Posterior vena cava (tissue), 2 donors: Measurements from ENCODE around the gene PTOV1. TPM values are rescaled to one million over a fixed set of nuclear protein-coding genes. Genes with fewer than 3 reads are reported as not detected.

ENCODE experiments used
- DNase-seq: peaks from one replicate; pipeline ENCODE4 v3.0.0-alpha.2; 2020; ENCODE audit warnings: low spot score
- intact Hi-C, 2 donors: fragments of 100-400 bp; cut with DNase I; formaldehyde crosslinking; loops; one replicate each; pipeline versions ENCODE4 v1.14.1 to v1.14.2; 2022 to 2023
- total RNA-seq, 2 donors: library from RNA; stranded (reverse); fragmentation: NEBNext Ultra II Directional; extraction: Animal tissue kit (Norgen Biotek cat#: 25700); gene quantifications; one replicate each; pipeline ENCODE4 v1.2.1, GENCODE V29; 2021
- donor health status: DM: yes; HTN: yes; CAD: no.
- donor health status: DM: yes; HTN: yes; CAD: no.

PTOV1 gene
- total RNA-seq, 2 donors from 2014 or later, result 78.7 to 95.2 TPM

DNA sequence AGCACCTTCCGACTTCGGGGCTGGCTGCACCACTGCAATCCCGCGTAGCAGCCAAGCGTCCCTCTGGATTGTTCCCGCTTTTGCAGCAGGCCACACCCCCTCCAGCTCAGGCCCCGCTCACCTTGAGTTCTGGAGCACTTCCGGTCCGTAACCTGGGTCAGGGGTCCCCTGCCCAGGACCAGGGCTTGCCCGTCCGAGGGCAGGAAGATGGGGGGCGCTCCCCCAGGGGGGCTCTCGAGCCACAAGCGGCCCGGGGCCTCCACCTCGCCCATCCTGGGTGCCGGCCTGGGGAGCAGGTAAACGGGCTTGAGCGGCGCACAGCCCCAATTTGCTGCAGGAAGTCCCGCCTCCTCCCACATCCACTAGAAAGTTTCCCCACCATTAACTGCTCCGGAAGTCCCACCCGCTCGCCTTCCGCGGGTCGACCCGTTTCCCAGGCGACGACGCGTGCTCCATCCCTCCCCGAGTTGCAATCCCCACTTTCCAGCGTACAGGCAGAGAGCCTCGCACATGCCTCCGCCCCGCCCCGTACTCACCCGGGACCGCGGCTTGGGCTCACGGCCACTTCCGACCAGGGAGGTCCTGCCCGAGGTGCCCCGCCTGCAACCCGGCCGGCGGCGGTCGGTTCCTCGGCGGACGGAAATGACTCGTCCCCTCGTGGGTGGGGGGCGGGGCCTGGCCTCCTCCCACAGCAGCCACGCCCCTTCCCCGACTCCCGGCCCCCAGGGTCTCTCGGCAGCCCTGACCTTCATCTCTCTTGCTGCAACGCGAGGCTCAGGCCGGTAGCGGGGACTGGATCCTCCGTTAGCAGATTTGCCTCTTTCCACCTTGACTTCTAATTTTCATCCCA lies 16.2 kb downstream of the PTOV1 start, which contains the start of gene PNKP:
Gene PNKP (minus strand): TSS at position 644 of the 850 bp plus-strand sequence. CDS start 372 bp downstream, at position 272.
- peak; percentile 98 for DNase-seq
- intact Hi-C loops, result no loop called here

GRCh38 chr19:49869009-49869483 lies 18.1 kb downstream of the PTOV1 start:
- no peak for DNase-seq
- intact Hi-C loops, result no loop called here

DNA sequence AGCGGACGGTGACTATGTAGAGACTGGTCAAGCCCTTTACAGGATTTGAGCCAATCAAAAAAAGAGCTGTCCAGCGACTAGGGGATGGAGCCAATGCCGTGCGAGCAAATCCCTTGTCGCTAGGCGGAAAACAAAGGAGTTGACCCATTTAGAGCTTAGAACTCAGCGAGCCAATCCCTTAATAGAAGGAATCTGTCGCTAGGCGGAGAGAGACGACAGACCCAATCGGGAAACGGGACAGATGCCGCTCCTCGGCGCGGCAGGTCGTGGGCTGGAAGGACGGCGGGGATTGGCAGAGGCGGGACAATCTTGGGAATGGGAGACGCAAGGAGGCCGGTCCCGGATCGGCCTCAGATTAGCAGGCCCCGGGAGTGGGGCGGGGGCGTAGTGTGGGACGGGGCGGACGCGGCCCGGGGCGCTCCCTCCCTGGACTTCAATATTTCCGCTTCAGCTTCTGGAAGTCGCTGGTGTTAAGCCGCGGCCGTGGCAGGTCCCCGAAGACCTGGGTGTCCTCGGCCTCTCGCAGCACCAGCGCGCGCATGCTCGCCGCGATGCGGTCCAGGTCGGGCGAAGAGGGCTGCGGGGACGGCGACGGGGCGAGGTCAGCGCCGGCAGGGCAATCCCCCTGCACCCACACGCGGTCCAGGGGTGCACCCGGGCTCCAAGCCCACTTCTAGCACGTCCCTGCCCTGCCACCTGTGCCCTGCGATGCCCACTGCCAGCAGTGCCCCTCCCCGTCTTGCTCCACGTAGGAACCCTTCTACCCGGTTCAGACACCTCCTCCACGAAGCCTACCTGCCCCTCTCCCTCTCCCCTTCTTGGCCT lies 18.7 kb downstream of the PTOV1 start:
- DNase-seq, result peak; percentile 98
- intact Hi-C loops, result loop anchor here in 1 of 2 donors (1.0 kb wide), 1 partner anchor 21 kb away; no protein-coding TSS in a partner anchor

DNA sequence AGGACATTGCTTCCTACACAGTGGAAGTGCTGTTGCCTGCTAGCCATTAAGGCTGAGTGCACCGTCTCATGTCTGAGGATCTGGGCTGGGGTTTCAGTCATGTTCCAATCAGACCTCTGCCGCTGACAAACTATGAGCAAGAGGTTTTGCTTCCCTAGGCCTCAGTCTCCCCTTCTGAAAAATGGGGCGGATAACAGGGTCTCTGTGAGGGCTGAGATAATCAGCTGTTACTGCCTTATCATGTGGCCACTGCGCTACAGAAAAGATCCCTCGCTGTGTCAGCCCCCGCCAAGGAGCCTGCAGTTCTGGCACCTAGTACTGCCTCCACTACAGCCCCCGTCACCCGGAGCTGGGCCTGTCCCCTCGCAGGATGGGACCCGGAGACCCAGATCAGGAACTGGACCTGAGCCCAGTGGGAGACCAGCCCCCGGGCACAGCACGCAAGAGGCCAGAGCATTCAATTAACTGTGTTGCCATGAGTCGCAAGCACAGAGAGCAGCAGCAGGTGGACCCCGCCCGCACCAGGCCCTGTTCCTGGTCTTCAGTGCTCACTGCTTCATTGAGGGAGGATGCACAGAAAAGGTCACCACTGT lies 19.4 kb downstream of the PTOV1 start:
- intact Hi-C loops, result loop anchor here in 1 of 2 donors (1.0 kb wide), 1 partner anchor 22 kb away; no protein-coding TSS in a partner anchor
- DNase-seq, result no peak

DNA sequence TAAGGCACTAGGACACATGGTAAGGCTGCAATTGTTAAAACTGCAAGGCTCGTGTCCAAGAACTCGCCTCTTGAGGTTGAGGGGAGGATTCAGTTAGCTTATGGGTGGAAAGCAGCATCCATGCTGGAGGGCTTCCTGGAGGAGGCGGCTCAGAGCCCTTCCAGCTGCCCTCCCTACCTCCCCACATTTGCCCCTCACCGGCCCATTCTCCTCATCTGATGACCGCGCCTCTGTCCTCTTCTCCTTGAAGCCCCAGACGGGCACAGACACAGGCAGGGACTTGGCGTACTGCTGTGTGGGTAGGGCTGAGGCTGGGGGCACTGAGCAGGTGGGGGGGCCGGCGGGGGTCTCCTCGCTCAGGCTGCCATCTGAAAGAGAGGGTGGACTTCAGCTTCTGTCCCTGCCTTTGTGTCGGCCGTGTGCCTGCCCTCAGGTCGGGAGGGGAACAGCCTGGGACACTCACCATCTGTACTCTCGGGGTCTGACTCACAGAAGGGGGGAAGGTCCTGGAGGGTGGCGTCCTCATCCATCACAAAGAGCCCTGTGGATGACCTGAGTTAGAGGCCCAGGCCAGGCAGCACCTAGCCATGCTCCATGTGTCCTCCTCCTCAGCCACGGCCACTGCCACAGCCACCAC lies 20.5 kb downstream of the PTOV1 start:
- no peak for DNase-seq
- intact Hi-C loops, result no loop called here

- intact Hi-C loops, result no loop called here
- no peak for DNase-seq
These were observed 21.5 kb downstream of the PTOV1 start for GRCh38 chr19:49872245-49873128.

DNA sequence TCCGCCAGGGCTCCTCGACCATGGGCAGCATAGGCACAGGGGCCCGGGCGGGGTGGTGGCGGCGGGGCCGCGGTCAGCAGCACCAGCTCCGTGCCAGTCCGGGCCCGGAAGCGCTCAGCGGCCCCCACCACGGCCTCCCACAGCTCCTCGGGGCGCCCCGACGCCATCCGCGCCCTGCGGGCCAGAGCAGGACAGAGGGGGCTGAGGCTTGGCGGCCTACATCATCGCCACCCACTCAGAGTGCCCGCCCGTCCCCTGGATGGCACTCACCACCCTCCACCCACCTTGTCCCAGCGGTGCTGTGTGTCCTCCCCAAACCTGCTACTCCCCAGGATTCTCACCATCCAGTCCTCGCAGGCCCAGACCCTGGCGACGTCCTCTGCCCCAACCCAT lies 22.2 kb downstream of the PTOV1 start:
- no peak for DNase-seq
- intact Hi-C loops, result no loop called here

- no peak for DNase-seq
- intact Hi-C loops, result no loop called here
These were observed 22.9 kb downstream of the PTOV1 start for GRCh38 chr19:49873834-49874233.

DNA sequence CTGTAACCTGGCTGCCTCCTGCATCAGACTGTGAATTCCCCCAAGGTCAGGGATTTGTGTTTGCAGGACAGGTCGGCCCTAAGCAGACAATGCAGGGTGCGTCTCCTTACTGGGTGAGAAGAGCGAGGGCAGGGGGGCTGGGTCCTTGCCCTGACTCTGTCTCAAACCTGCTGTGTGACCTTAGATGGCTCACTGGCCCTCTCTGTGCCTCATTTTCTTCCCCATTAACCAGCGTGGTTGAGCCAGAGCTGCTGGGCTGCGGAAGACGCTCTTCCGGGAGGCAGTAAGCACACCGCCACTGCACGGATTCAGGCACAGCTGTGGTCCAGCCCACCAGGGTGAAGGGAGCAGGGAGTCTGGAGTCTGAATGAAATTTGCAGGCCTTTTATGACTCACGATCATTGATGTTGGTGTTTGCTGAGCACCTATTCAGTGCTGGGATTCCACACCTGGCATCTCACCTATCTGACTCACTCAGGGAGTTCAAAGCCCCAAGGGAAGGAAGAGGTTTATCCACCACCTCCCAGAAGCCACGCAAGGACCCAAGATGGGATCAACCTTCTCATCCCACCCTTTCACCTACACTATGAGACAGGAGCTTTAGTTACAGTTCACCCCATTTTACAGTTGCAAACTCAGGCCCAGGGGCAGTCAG lies 23.7 kb downstream of the PTOV1 start:
- intact Hi-C loops, result no loop called here
- DNase-seq, result no peak

DNA sequence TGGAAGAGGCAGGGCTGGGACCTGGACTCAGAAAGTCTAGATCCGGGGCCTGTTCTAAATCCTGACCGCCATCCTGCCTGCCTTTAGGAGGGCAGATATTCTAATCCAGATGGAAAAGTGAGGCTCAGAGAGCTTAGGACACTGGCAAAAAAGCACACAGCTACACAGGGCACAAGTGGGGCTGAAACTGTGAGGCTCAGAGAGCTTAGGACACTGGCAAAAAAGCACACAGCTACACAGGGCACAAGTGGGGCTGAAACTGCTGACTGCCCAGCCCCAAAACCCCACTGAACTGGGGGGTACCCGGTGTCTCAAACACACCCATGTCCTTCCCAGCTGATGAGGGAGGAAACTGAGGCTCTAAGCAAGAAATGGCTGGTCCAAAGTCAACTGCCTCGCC lies 24.2 kb downstream of the PTOV1 start:
- intact Hi-C loops, result no loop called here
- DNase-seq, result no peak

DNA sequence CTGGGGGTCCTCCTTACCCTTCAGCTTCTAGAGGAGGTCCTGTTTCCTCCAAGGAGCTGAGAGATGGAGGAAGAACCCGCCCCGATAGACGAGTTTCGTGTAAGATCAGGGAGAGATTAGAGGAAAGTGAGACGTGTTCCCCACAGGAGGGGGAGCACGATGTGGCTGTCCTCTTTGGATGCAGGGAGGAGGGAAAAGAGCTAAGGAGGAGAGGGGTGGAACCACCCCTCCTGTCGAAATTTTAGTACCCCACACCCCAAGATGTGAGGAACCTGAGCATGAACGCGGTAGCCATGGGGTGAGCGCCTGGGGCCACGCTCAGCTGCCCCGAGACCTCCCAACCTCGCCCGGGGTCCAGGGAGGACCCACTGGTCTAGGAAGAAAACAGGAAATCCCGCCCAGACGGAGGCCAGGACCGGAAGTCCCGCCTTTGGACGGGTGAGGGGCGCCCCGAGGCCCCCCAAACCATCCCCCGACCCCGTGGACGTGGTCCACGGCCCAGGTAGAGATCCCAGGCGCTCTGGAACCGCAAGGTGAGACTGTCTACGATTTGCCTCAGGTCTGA lies 25.0 kb downstream of the PTOV1 start:
- intact Hi-C loops, result no loop called here

GRCh38 chr19:49876422-49877019 lies 25.6 kb downstream of the PTOV1 start:
- intact Hi-C loops, result no loop called here
- DNase-seq, result peak; percentile 99

More for the DNA sequence above, 25.0 kb downstream of the PTOV1 start:
- peak; percentile 90 for DNase-seq

- intact Hi-C loops, result no loop called here
- DNase-seq, result peak; percentile 100
These were observed 26.3 kb downstream of the PTOV1 start, which contains the start of the genes AKT1S1 and TBC1D17 for GRCh38 chr19:49877020-49877878. TSS of gene AKT1S1 (minus strand) at chr19:49877355. CDS start at chr19:49873295, 4,060 bp downstream. TSS of gene TBC1D17 (plus strand) at chr19:49877702. CDS start at chr19:49877724, 22 bp downstream.

DNA sequence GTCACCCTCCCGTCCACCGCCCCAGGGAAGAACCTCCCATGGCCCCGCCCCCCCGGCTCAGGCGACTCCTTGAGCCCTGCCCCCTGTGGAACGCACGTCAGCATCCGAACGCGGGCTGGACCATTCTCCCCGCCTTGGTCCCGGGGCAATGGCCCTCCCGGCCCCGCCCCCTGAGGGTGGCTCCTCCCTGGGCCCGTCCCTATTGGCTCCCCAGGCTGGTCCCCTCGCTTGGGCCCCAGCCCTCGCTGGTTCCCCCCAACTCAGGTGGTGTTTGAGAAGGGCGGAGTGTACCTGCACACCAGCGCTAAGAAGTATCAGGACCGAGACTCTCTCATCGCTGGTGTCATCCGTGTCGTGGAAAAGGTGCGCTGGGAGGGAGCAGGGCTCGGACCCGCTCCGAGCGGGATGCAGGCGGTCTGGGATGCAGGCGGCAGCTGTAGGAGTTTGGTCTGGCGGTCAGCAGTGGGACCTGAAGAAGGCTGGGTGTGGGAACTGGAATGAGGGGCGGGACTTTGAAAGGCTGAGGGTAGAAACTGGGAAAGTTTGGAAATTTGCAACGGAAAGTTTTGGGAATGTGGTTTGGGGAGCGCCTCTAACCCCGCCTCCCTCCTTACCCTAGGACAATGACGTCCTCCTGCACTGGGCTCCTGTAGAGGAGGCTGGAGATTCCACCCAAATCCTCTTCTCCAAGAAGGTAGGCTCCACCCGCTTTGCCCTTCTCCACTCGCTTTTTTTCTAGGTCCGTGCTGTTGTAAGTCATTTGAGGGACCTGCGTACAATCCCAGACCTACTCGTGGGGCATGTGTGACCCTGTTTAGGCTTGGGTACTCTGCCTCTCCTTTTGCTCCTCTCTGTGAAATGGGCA lies 27.2 kb downstream of the PTOV1 start:
- intact Hi-C loops, result no loop called here
- peak; percentile 100 for DNase-seq

GRCh38 chr19:49878744-49879070 lies 27.7 kb downstream of the PTOV1 start:
- intact Hi-C loops, result no loop called here
- DNase-seq, result no peak
